HepG2 (cell line): ENCODE measurements around the gene SHFL. TPM values are rescaled to one million over a fixed set of nuclear protein-coding genes. Genes with fewer than 3 reads are reported as not detected.
A peak's percentile ranks its signal among the peaks of the same experiment; 100 is the strongest.

Experiments
- AGO2 ChIP-seq: fragments of 200-400 bp; formaldehyde crosslinking; optimal IDR thresholded peaks from 2 replicates; pipeline ENCODE3; 2017; ENCODE audit warnings: mild to moderate bottlenecking, low read depth, low read length, moderate library complexity
- ERF ChIP-seq: IDR thresholded peaks from 2 replicates; pipeline ENCODE4 v1.6.1; 2018; ENCODE audit warnings: missing biosample characterization, missing genetic modification reagents
- FOXA1 ChIP-seq, 2 experiments: fragments of 450-650 bp in 1 of 2; sonication (generic) in 1 of 2; formaldehyde crosslinking in 1 of 2; IDR thresholded peaks; 2 replicates each; pipeline versions ENCODE4 v1.4.0 to v1.6.1; 2016 to 2020; ENCODE audit warnings: missing genetic modification reagents in 1 of 2
- FOXM1 ChIP-seq: sonication (generic); formaldehyde crosslinking; IDR thresholded peaks from 2 replicates; pipeline ENCODE4 v1.5.0; 2020; ENCODE audit warnings: missing genetic modification reagents
- GTF3A ChIP-seq: sonication (generic); formaldehyde crosslinking; conservative IDR thresholded peaks from 2 replicates; pipeline ENCODE4 v1.4.0; 2020; ENCODE audit warnings: mild to moderate bottlenecking, missing genetic modification reagents
- HDAC1 ChIP-seq: sonication (generic); formaldehyde crosslinking; IDR thresholded peaks from 2 replicates; pipeline ENCODE4 v1.5.1; 2020; ENCODE audit warnings: mild to moderate bottlenecking, missing genetic modification reagents
- HNRNPH1 ChIP-seq: fragments of 200-400 bp; formaldehyde crosslinking; optimal IDR thresholded peaks from 2 replicates; pipeline ENCODE3; 2017; ENCODE audit warnings: mild to moderate bottlenecking, low read depth, low read length
- ZMYM3 ChIP-seq: sonication (generic); formaldehyde crosslinking; IDR thresholded peaks from 2 replicates; pipeline ENCODE4 v1.5.1; 2020; ENCODE audit warnings: mild to moderate bottlenecking, missing genetic modification reagents
- ZNF550 ChIP-seq: sonication (generic); formaldehyde crosslinking; IDR thresholded peaks from 2 replicates; pipeline ENCODE4 v1.4.0; 2020; ENCODE audit warnings: mild to moderate bottlenecking, missing genetic modification reagents, borderline replicate concordance
- ZNF878 ChIP-seq: sonication (generic); formaldehyde crosslinking; IDR thresholded peaks from 2 replicates; pipeline ENCODE4 v1.8.1; 2023; ENCODE audit warnings: mild to moderate bottlenecking, missing genetic modification reagents, moderate library complexity
- polyA plus RNA-seq, 8 experiments: library from polyadenylated mRNA; depleted of rRNA in 3 of 8; stranded (reverse) in 7 of 8; unstranded in 1 of 8; fragments of >200 nt; fragmentation: Illumina TruSeq in 4 of 8; extraction: Trizol in 4 of 8; gene quantifications; 2 replicates each; pipeline versions ENCODE4 v1.2.1 to v1.2.3, GENCODE V29; 2011 to 2016; ENCODE audit warnings: low read depth in 4 of 8, missing spikeins in 1 of 8, mixed read lengths in 1 of 8; ENCODE audit not compliant: insufficient read depth in 1 of 8
- total RNA-seq, 5 experiments: library from RNA; depleted of rRNA; stranded (reverse); fragments of >200 nt; fragmentation: Illumina TruSeq; extraction: Trizol; gene quantifications; 2 replicates each; pipeline ENCODE4 v1.2.3, GENCODE V29; 2016; ENCODE audit warnings: low read depth in 1 of 5
- TF ChIP-seq, protein P1 (sequence below): sonication (generic); formaldehyde crosslinking; conservative IDR thresholded peaks from 2 replicates; pipeline ENCODE4 v1.8.0; 2022; ENCODE audit warnings: missing genetic modification reagents
- TF ChIP-seq, protein P2 (sequence below), 2 experiments: fragments of 450-650 bp in 1 of 2; sonication (generic) in 1 of 2; formaldehyde crosslinking in 1 of 2; IDR thresholded peaks; 2 replicates each; pipeline versions ENCODE4 v1.6.1 to v1.8.0; 2016 to 2022; ENCODE audit warnings: antibody characterized with exemption in 1 of 2, mild to moderate bottlenecking in 1 of 2, missing genetic modification reagents in 1 of 2
- TF ChIP-seq, protein P3 (sequence below), 2 experiments: sonication (generic) in 1 of 2; formaldehyde crosslinking in 1 of 2; IDR thresholded peaks; 2 replicates each; pipeline versions ENCODE4 v1.5.1 to v1.6.1; 2011 to 2020; ENCODE audit warnings: borderline replicate concordance in 1 of 2, low read depth in 1 of 2, low read length in 1 of 2, mild to moderate bottlenecking in 1 of 2, missing genetic modification reagents in 1 of 2, moderate library complexity in 1 of 2

SHFL gene
- total and polyA plus RNA-seq, 2 of the 13 experiments (the other 11 are each of a cell fraction or from before 2014, with no cell fraction given), result 12.3 to 36.4 TPM

DNA sequence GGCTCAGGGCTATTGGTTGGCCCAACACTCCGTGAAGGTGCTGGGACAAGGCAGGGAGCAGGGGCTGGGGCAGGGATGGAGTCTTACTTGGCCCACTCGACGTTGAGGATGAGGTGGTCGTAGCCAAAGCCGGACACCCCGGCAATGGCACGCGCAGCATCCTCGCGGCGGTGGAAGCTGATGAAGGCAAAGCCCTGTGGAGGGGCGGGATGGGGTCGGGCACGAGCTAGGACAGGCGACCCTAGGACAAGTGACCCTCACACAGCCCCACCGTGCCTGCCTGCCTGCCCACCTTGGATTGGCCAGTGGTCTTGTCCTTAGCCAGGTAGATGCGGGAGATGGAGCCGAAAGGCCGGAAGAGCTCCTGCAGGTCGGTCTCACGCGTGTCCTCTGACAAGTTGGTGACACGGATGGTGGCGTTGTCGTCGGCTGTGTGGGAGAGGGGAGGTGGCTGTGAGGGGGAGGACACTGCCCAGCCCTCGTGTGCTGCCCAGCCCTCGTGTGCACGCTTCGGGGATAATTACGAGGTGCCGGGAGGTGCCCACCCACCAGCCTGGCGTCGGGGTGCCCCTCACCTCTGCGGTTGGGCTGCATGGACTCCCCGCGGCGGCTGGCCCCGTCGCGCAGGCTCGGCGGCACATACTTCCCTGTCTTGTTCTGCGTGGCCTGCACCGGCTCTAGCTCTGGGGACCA is 29.4 kb downstream of the SHFL start (continued):
- TF ChIP-seq ZMYM3 (CRISPR knock-in tag) (no peak), HDAC1 (CRISPR knock-in tag) (no peak), ERF (no peak), GTF3A (CRISPR knock-in tag) (no peak), AGO2 (peak; percentile 95), FOXA1 (IDR thresholded peaks at IDR 0.05) (no peak), FOXA1 (CRISPR knock-in tag; IDR thresholded peaks at IDR 0.05) (no peak), FOXM1 (no peak), ZNF878 (CRISPR knock-in tag) (peak; percentile 18; the same call in 1 of the 2 replicates), ZNF550 (no peak), HNRNPH1 (no peak)
- TF ChIP-seq, protein P1, sequence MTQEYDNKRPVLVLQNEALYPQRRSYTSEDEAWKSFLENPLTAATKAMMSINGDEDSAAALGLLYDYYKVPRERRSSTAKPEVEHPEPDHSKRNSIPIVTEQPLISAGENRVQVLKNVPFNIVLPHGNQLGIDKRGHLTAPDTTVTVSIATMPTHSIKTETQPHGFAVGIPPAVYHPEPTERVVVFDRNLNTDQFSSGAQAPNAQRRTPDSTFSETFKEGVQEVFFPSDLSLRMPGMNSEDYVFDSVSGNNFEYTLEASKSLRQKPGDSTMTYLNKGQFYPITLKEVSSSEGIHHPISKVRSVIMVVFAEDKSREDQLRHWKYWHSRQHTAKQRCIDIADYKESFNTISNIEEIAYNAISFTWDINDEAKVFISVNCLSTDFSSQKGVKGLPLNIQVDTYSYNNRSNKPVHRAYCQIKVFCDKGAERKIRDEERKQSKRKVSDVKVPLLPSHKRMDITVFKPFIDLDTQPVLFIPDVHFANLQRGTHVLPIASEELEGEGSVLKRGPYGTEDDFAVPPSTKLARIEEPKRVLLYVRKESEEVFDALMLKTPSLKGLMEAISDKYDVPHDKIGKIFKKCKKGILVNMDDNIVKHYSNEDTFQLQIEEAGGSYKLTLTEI (CRISPR knock-in tag), result no peak
- TF ChIP-seq, protein P2, sequence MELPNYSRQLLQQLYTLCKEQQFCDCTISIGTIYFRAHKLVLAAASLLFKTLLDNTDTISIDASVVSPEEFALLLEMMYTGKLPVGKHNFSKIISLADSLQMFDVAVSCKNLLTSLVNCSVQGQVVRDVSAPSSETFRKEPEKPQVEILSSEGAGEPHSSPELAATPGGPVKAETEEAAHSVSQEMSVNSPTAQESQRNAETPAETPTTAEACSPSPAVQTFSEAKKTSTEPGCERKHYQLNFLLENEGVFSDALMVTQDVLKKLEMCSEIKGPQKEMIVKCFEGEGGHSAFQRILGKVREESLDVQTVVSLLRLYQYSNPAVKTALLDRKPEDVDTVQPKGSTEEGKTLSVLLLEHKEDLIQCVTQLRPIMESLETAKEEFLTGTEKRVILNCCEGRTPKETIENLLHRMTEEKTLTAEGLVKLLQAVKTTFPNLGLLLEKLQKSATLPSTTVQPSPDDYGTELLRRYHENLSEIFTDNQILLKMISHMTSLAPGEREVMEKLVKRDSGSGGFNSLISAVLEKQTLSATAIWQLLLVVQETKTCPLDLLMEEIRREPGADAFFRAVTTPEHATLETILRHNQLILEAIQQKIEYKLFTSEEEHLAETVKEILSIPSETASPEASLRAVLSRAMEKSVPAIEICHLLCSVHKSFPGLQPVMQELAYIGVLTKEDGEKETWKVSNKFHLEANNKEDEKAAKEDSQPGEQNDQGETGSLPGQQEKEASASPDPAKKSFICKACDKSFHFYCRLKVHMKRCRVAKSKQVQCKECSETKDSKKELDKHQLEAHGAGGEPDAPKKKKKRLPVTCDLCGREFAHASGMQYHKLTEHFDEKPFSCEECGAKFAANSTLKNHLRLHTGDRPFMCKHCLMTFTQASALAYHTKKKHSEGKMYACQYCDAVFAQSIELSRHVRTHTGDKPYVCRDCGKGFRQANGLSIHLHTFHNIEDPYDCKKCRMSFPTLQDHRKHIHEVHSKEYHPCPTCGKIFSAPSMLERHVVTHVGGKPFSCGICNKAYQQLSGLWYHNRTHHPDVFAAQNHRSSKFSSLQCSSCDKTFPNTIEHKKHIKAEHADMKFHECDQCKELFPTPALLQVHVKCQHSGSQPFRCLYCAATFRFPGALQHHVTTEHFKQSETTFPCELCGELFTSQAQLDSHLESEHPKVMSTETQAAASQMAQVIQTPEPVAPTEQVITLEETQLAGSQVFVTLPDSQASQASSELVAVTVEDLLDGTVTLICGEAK (IDR thresholded peaks at IDR 0.05), result no peak
- TF ChIP-seq, protein P2 (CRISPR knock-in tag; IDR thresholded peaks at IDR 0.05), result no peak
- TF ChIP-seq, protein P3, sequence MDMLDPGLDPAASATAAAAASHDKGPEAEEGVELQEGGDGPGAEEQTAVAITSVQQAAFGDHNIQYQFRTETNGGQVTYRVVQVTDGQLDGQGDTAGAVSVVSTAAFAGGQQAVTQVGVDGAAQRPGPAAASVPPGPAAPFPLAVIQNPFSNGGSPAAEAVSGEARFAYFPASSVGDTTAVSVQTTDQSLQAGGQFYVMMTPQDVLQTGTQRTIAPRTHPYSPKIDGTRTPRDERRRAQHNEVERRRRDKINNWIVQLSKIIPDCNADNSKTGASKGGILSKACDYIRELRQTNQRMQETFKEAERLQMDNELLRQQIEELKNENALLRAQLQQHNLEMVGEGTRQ (IDR thresholded peaks at IDR 0.05; ENCODE audit: low read depth, low read length), result no peak
- TF ChIP-seq, protein P3 (CRISPR knock-in tag; IDR thresholded peaks at IDR 0.05; ENCODE audit: borderline replicate concordance), result no peak
